Activated T-cell treated with anti-CD3 and anti-CD28 coated beads, Interleukin-2, amount 50 U/mL, for 48 hours (primary cell): Measurements from ENCODE around the gene PRMT3.
"Not testable (repeated sequence)": the region's sequence is repeated elsewhere in the genome, so short reads cannot be mapped to it uniquely, and the experiment has no call there.

Source experiments
- DNase-seq, 2 experiments: peaks; one replicate each; pipeline ENCODE4 v3.0.0-alpha.2; 2020

PRMT3 gene

DNA sequence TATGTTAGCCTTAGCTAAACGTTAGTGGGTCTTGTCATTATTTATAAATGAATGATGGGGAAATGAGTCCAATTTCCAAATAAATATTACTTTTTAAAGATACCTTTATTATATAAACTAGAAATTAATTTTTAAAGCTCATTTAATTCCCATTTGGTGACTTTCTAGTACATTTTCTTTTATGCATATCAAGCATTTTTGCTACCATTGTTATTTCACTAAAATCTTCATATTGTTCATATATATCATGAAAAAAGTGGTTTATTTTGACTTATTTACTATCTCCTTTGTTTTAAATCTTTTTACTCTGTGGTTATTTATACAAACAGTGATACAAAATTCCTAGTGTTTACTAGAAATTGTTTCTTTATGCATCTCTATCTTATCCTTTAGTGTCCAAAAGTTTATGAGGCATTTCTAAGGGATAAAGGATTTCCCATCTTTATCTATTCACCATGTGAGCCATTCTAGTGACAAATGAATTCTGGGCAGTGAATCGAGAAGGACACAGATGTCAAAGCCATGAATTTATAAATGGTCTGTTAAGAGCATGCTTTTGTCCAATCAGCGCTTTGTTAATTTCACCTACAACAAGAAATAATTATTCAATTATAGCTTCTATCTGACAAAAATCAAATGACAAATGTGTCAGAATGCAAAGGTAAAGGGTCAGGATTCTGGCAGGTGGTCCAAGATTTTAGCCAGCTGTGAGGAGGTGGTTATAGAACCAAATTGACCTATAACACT, 70.6 kb downstream of the PRMT3 start:
- no peak for DNase-seq

DNA sequence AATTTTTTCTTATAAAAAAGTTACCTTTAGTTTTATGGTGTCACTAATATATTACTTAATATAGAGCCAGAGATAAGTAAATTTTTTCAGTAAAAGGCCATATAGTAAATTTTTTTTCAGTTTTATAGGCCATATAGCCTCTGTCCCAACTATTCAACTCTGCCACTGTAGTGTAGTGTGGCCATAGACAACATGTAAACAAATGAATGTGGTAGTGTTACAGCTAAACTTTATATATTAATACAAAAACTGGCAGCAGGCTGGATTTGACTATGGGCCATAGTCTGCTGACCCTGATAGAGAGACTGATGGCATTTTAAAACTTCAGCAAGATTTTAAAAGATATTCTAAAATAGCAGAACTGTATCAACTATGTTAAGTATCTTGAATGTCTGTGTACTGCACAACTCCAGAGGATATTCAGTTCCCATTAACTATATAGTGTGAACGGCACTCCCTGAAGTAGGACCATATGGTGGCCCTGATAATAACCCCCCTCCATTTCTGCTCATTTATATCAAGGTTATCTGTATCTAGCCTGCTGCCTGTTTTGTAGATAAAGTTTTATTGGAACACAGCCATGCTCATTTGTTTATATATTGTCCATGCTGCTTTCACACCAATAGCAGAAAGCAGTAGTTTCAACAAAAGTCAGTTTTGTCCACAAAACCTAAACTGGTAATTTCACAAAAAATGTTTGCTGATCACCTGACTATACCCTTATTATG, 71.6 kb downstream of the PRMT3 start:
- no peak for DNase-seq

DNA sequence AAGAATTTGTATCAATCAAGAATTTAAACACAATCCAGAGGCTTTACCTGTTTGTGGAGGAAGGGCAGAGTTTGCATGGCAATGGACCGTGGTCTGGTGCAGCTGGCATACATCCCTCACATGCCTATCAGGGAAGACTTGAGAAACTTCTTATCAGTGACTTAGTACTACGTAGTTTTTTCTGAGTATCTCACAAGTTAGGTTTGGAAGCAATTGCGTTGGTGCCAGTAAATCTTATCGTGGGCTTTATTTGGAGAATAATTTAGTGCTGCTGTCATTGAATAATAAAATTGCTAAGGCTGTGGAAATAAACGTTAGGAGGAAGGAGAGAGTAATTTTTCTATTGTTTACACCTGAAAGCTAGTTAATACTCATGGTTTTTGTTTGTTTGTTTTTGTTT, 72.3 kb downstream of the PRMT3 start:
- DNase-seq, result no peak

GRCh38 chr11:20464518-20464917, 77.0 kb downstream of the PRMT3 start:
- no peak for DNase-seq

GRCh38 chr11:20467487-20468185, 80.1 kb downstream of the PRMT3 start:
- no peak for DNase-seq

DNA sequence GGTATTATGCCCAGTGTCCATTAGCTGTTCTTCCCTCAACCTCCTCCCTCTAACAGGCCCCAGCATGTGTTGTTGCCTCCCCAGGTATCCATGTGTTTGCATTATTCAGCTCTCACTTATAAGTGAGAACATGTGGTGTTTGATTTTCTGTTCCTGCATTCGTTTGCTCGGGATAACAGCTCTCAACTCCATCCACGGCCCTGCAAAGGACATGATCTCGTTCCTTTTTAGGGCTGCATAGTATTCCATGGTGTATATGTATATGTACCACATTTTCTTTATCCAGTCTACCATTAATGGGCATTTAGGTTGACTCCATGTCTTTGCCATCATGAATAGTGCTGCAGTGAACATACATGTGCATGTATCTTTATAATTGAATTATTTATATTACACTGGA, 82.8 kb downstream of the PRMT3 start:
- no peak for DNase-seq

GRCh38 chr11:20471929-20472328, 84.4 kb downstream of the PRMT3 start:
- DNase-seq, result not testable (repeated sequence)

- DNase-seq, result no peak
These were observed 86.8 kb downstream of the PRMT3 start for GRCh38 chr11:20474176-20474881.

GRCh38 chr11:20474882-20475517, 87.5 kb downstream of the PRMT3 start:
- no peak for DNase-seq

- DNase-seq, result no peak
These were observed 90.0 kb downstream of the PRMT3 start for GRCh38 chr11:20477418-20478090.

DNA sequence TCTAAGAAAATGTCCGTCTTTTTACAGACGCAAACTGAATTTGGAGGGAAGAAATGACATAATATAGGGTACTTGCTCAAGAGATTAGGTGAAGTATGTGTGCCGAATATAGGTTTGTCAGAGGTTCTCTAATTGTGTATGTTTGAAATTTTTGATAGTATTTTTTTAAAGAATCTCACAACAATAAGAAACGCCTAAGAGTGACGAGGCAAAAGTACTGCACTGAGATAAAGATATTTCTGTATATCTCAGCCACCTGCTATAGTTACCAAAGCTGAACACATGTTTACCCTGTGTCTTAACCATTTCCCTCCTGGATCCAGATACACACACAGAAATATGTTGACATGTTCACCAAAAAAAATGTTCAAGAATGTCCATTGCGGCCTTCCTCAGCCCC, 92.0 kb downstream of the PRMT3 start:
- DNase-seq, result no peak

DNA sequence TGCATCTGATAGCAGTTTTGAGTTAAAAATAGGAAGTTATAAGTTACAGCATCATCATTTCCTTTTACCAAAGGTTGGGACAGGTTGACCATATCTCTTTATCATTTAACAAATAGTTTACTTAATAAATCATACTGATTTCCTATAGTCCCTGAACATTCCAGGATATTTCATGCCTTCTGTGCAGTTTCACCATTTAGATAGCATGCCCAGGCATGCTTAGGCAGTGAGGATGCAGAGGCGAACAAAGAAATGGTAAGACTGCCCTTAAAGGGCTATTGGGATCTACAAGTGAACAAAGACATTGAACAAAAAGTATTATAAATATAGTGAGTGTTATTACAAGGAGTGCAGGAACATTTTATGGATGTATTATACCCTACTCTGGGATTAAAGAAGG, 96.4 kb downstream of the PRMT3 start:
- no peak for DNase-seq

DNA sequence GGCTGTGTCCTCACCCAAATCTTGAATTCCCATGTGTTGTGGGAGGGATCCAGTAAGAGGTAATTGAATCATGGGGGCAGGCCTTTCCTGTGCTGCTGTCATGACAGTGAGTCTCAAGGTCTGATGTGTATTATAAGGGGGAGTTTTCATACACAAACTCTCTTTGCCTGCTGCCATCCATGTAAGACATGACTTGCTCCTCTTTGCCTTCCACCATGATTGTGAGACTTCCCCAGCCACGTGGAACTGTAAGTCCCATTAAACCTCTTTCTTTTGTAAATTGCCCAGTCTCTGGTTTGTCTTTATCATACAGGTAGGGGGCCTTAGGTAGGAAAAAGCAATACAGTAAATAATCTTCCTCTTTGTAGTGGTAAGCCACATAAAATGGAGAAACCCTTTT, 96.9 kb downstream of the PRMT3 start:
- DNase-seq, result not testable (repeated sequence)

GRCh38 chr11:20488352-20488751, 100.8 kb downstream of the PRMT3 start:
- no peak for DNase-seq

DNA sequence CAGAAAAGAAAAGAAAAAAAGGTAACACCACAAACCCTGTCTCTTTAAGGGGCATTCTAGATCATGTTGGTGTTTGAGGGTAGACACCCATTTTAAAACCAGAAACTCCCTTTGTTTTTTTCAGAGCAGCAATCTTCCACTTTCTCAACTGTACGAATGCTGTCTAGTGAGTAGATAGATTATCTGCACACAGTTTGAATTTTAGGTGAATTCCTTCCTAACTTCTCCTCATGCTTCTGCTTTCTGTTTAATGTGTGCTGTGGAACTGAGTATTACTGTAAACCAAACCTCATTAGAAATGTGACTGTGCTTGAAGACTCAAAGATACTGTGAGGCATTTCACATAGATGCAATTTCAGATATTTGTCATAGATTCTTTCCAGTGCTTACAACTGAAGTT, 102.4 kb downstream of the PRMT3 start:
- DNase-seq, result no peak

DNA sequence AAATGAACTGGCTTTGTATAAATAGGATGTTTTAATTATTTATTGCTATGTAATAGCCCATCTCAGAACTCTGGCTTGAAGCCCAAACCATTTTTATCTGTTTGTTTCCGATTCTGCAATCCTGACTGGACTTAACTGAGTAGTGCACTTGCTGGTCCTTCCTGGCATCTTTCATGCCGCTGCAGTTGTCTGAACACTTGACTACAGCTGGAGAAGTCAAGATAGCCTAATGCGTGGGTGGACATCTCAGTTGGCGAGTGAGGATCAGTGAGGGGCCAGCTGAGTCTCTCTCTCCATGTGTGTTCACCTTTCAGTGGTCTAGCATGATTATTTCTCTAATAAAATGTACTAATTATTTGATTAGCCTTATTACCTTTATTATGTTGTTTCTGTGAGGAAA, 105.8 kb downstream of the PRMT3 start:
- no peak for DNase-seq

- no peak for DNase-seq
These were observed 109.7 kb downstream of the PRMT3 start for GRCh38 chr11:20497124-20497792.

- no peak for DNase-seq
These were observed 113.7 kb downstream of the PRMT3 start for GRCh38 chr11:20501252-20501651.

DNA sequence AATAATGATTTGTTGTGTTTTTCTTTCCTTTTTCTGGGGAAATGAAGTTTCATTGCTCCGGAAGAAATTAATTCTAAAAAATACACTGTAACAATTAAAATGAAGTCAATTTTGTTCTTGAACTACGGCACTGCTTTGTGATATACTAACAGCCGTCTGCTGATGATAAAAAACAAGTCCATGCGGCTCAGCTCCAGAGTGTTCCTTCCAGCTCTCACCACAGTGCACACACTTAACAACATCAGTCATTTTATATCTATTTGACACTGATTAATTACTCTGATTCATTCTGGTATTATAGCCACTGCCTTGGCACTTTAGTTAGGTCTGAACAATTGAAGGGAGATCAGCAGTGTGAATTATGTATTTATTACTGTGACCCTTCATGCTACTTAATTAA, 114.5 kb downstream of the PRMT3 start:
- DNase-seq, result no peak

GRCh38 chr11:20511982-20512381, 124.5 kb downstream of the PRMT3 start:
- no peak for DNase-seq

- no peak for DNase-seq
These were observed 125.4 kb downstream of the PRMT3 start for GRCh38 chr11:20512869-20513268.
